Skeletal muscle satellite cell (primary cell): ENCODE results near the gene TSR2.

Source experiments
- H3K27me3 ChIP-seq: 2 replicates; pipeline ENCODE4 v1.7.0; 2013; ENCODE audit warnings: low read length; ENCODE audit not compliant: control insufficient read depth, insufficient read depth
- H3K36me3 ChIP-seq: 2 replicates; pipeline ENCODE4 v1.7.0; 2013; ENCODE audit warnings: mild to moderate bottlenecking, control low read depth, low read length; ENCODE audit not compliant: insufficient read depth
- H3K4me1 ChIP-seq: 2 replicates; pipeline ENCODE4 v1.7.0; 2013; ENCODE audit warnings: low read length; ENCODE audit not compliant: control insufficient read depth, insufficient read depth
- H3K4me2 ChIP-seq: 2 replicates; pipeline ENCODE4 v1.7.0; 2013; ENCODE audit warnings: mild to moderate bottlenecking, low read length
- H3K4me3 ChIP-seq: 2 replicates; pipeline ENCODE4 v1.7.0; 2013; ENCODE audit warnings: low read length
- H3K9ac ChIP-seq: 2 replicates; pipeline ENCODE4 v1.7.0; 2013; ENCODE audit warnings: mild to moderate bottlenecking, low read depth, low read length, moderate library complexity
- H3K9me3 ChIP-seq: replicated peaks from 2 replicates; pipeline ENCODE4 v1.7.0; 2013; ENCODE audit warnings: mild to moderate bottlenecking, control low read depth, low read length

TSR2 gene

GRCh38 chrX:54427837-54428424, 12.3 kb upstream of the TSR2 start:
- no peaks in the 10 kb centered on the region for H3K4me1 ChIP-seq
- no peaks in the 10 kb centered on the region for H3K27me3 ChIP-seq
- no peak overlapping the region for H3K4me3 ChIP-seq
- H3K9me3 ChIP-seq, result no peaks in the 10 kb centered on the region
- H3K4me2 ChIP-seq, result no peak overlapping the region
- H3K9ac ChIP-seq, result no peak overlapping the region
- no peaks in the 10 kb centered on the region for H3K36me3 ChIP-seq

DNA sequence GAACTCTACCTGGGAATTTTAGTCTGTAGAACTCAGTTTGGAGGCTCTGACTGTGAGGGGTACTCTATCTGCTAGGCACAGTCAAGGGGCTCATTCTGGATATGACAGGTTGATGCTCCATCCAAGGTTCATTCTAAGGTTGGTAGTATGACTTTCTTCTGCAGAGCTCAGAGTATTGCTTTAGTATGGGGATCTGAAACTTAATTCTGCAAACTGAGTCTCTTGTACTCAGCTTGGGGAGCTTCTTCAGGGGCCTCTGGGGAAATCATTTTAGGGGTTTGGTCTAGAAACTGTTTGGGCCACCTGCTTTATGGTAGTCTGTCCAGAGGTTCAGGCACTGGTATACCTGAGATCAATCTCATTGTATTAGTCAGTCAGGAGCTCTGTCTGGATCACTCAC, 9.7 kb upstream of the TSR2 start:
- no peaks in the 10 kb centered on the region for H3K36me3 ChIP-seq

DNA sequence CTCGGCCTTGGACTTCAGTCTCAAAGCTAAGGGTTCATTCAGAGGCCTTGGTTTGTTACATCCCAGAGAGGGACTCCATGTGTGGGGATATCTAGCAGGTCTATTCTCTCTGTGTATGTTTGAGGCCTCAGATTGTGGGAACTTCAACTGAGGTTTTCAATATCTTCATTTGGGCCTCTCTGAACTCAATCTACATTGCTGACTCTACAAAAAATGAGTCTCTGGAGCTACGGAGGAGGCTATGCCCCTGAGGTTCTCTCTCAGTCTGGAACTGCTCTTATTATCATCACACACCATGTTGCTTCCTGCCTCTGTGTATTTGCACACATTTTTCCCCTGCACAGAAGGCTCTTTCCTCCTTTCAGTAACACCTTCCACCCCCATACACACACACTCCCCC, 5.1 kb upstream of the TSR2 start:
- Histone ChIP-seq H3K4me2 (no peak overlapping the region), H3K36me3 (no peaks in the 10 kb centered on the region), H3K4me1 (no peaks in the 10 kb centered on the region), H3K27me3 (no peaks in the 10 kb centered on the region), H3K9ac (no peak overlapping the region), H3K4me3 (no peak overlapping the region), H3K9me3 (no peaks in the 10 kb centered on the region)

More for the DNA sequence above, 9.7 kb upstream of the TSR2 start:
- H3K9me3 ChIP-seq, result no peaks in the 10 kb centered on the region
- H3K27me3 ChIP-seq, result no peaks in the 10 kb centered on the region
- H3K4me1 ChIP-seq, result no peaks in the 10 kb centered on the region
- no peak overlapping the region for H3K4me3 ChIP-seq
- H3K4me2 ChIP-seq, result no peak overlapping the region
- H3K9ac ChIP-seq, result no peak overlapping the region

- Histone ChIP-seq H3K27me3 (no peaks in the 10 kb centered on the region), H3K36me3 (peaks cover 20% of the 10 kb centered on the region), H3K4me1 (peaks cover 5% of the 10 kb centered on the region), H3K4me3 (no peak overlapping the region), H3K9ac (no peak overlapping the region), H3K4me2 (no peak overlapping the region), H3K9me3 (no peaks in the 10 kb centered on the region)
Observed at GRCh38 chrX:54442790-54443189, 2.6 kb downstream of the TSR2 start.

DNA sequence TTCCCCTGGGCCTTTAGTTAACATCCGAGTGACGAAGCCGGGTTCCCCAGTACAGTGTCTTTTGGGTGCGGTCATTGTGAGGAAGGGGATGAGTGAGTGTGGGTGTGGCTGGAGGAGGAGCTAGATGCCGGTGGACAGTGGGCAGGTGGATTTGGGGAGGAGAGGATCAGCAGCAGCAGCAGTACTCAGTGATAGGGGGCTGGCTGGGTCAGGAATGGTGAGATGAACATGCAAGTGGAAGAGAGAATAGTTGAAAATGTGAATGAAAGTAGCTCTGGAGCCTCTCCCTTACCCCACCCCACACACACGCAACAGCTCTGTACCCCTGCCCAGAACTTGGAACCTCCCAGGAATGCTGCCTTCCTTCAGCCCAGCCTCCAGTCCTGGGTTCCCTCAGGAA, 4.5 kb downstream of the TSR2 start:
- H3K9me3 ChIP-seq, result no peaks in the 10 kb centered on the region
- H3K4me3 ChIP-seq, result no peak overlapping the region
- H3K36me3 ChIP-seq, result peaks cover 21% of the 10 kb centered on the region
- H3K4me1 ChIP-seq, result peaks cover 5% of the 10 kb centered on the region
- no peak overlapping the region for H3K4me2 ChIP-seq
- no peaks in the 10 kb centered on the region for H3K27me3 ChIP-seq
- no peak overlapping the region for H3K9ac ChIP-seq

DNA sequence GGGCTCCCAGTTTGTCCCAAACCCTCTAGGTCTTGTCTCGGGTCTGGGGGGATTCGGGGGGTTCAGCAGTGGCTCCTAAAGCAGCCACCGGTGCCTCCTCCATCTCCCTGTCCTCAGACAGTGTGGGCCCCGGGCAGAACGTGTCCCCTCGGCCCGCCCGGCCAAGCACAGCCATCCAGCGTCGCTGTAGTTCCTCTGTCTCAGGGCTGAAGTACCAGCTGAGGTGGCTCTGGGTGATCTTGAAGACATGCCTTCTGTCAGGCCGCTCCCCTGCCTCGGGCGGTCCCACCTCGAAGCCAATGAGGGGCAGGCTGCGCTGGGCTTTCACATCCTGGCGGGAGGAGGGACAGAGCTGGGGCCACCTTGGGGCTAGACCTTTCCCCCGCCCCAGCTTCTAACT, 5.9 kb downstream of the TSR2 start:
- Histone ChIP-seq H3K27me3 (no peaks in the 10 kb centered on the region), H3K4me3 (no peak overlapping the region), H3K9me3 (no peaks in the 10 kb centered on the region), H3K4me2 (no peak overlapping the region), H3K4me1 (peaks cover 5% of the 10 kb centered on the region), H3K9ac (no peak overlapping the region), H3K36me3 (peaks cover 21% of the 10 kb centered on the region)

DNA sequence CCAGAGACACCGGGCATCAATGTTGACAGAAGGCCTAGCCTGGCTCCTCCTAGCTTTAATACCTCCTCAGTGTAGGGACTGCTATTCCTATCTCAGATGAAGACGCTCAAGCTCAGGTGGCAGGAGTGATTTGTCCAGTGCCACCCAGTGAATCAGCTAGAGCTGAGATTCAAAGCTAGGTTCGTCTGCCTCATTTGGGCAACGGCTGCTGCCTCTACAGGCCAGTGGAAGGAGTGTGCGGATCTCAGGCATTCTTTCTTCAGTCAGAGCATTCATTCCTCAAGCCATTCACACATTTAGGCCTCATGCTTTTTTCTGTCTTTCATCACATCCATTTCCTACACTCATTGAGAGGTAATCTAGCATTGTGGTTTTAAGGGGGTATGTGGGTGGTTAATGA, 7.3 kb downstream of the TSR2 start:
- H3K9ac ChIP-seq, result no peak overlapping the region
- no peaks in the 10 kb centered on the region for H3K9me3 ChIP-seq
- peaks cover 21% of the 10 kb centered on the region for H3K36me3 ChIP-seq
- H3K4me2 ChIP-seq, result no peak overlapping the region
- H3K4me3 ChIP-seq, result no peak overlapping the region
- no peaks in the 10 kb centered on the region for H3K27me3 ChIP-seq
- no peaks in the 10 kb centered on the region for H3K4me1 ChIP-seq

DNA sequence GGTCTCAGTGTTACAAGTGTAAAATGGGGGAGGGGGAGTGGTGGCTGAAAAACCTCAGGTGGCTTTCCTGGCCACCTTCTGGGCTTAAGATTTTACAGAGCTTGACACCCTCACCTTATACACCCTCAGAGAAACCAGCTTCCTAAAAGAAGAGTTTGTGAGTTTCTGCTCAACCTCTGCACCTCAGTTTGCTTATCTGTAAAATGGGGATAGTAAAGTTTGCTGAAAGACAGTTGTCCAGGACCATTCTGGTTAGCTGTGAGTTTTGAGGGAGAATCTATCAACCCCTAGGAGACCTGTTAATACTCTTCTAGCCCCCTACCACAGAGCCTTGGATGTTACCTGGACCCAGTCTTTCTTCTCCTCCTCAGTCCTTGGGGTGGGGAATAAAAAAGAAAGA, 9.7 kb downstream of the TSR2 start:
- Histone ChIP-seq H3K4me3 (no peak overlapping the region), H3K9me3 (no peaks in the 10 kb centered on the region), H3K36me3 (peaks cover 17% of the 10 kb centered on the region), H3K9ac (no peak overlapping the region), H3K27me3 (no peaks in the 10 kb centered on the region), H3K4me2 (no peak overlapping the region), H3K4me1 (no peaks in the 10 kb centered on the region)

GRCh38 chrX:54452920-54453319, 12.7 kb downstream of the TSR2 start:
- Histone ChIP-seq H3K36me3 (peaks cover 9% of the 10 kb centered on the region), H3K4me1 (no peaks in the 10 kb centered on the region), H3K4me3 (no peak overlapping the region), H3K4me2 (no peak overlapping the region), H3K27me3 (no peaks in the 10 kb centered on the region), H3K9me3 (no peaks in the 10 kb centered on the region), H3K9ac (no peak overlapping the region)

DNA sequence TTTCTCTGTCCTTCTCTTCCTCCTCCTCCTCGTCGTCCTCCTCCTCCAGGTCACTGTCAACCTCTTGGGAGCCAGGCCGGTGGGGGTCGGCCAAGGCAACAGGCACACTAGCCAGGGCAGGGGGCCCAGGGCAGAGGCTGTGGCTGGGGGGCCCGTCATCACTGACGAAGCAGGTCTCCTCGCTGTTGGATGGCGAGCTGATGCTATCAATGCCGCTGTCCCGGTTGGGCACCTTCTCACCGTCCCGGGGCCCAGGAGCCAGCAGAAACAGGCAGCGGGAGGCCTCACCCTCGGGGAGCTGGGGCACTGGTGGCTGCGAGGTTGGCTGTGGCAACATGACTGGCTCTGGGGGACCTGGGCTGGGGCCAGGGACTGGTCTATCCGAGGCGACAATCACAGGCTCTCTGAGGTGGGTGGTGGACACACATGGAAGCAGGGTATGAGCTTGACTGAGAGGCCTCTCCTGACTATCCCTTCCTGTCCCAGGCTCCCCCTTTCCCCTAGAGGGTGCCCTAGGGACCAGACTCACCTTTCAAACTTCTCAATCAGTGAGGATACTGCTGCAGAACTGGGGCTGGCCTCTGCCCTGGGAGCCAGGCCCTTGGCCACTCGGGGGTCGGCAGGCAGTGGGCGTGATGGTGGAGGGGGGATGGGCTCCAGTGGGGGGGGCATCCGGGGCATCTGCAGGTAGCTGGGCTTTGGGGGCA, 30.0 kb downstream of the TSR2 start:
- Histone ChIP-seq H3K27me3 (no peaks in the 10 kb centered on the region), H3K9me3 (no peaks in the 10 kb centered on the region), H3K36me3 (peaks cover 10% of the 10 kb centered on the region), H3K9ac (no peak overlapping the region), H3K4me3 (no peak overlapping the region), H3K4me1 (peaks cover 8% of the 10 kb centered on the region), H3K4me2 (no peak overlapping the region)

DNA sequence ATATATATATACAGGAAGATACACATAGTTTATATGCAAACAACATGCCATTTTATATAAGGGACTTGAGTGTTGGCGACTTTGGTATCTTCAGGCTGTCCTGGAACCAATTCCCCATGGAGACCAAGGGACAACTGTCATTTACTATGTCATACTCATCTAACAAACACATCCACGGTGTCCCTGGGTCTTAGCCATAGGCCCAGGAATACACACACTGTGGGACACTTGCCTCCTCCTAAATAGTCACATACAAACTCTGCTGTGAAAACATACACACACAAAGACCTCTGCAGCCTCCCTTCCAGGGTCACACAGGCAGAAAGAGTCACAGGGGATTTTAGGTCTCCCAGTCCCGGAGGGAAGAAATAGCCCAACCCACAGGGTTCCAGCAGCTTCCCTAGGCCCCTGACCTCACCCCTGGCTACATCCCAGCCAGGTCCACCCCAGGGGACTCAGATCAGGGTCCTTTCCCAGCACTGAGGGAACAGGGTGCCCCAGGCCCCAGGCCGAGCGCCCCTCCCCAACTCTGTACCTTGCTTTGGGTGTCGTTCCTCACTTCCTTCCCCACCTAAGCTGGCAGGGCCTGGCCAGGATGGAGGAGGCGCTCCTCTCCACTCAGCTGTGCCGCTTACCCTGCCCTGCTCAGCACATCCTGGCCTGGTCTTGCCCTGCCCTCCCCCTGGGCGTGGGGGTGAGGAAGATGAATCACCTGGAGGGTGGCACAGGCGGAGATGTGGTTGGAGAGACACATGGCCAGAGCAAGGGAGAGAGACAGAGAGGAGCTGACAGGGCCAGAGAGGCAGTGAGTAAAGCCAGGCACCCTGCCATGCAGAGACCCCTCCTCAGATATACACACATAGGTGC, 34.0 kb downstream of the TSR2 start:
- H3K4me3 ChIP-seq, result no peak overlapping the region
- H3K27me3 ChIP-seq, result no peaks in the 10 kb centered on the region
- H3K4me1 ChIP-seq, result peaks cover 8% of the 10 kb centered on the region
- no peaks in the 10 kb centered on the region for H3K9me3 ChIP-seq
- H3K4me2 ChIP-seq, result no peak overlapping the region
- H3K36me3 ChIP-seq, result no peaks in the 10 kb centered on the region
- H3K9ac ChIP-seq, result no peak overlapping the region
